Pancreas (tissue), 10 donors: Measurements from ENCODE around the gene TGFB3. TPM values are rescaled to one million over a fixed set of nuclear protein-coding genes. Genes with fewer than 3 reads are reported as not detected.

Source experiments
- ATAC-seq, 4 donors: fragments of 200-7000 bp; cut with Tn5 transposase; one replicate each; pipeline versions ENCODE4 v1.8.0 to v1.9.1; 2020; ENCODE audit warnings: mild to moderate bottlenecking in 4 of 4, moderate library complexity in 4 of 4
- DNase-seq, 6 donors: peaks; one replicate each; pipeline ENCODE4 v3.0.0-alpha.2; 2020
- FAIRE-seq: peaks from 2 replicates; lab custom pipeline; 2012; peaks lifted over from hg19 to GRCh38; lab: Jason Lieb, UNC
- H3K27ac ChIP-seq, 4 donors: fragments of 200-600 bp; sonication (generic); 1 replicate in 3 of 4; 2 replicates in 1 of 4; pipeline versions ENCODE4 v1.5.0 to v1.8.0; 2020
- H3K27me3 ChIP-seq, 4 donors: fragments of 200-600 bp; one replicate each; pipeline ENCODE4 v1.8.0; 2021
- H3K36me3 ChIP-seq, 3 donors: fragments of 200-600 bp; sonication (generic) in 1 of 3; one replicate each; pipeline versions ENCODE4 v1.5.0 to v1.8.0; 2020 to 2021
- H3K4me1 ChIP-seq, 3 donors: fragments of 200-600 bp; one replicate each; pipeline ENCODE4 v1.8.0; 2021
- H3K4me3 ChIP-seq, 4 donors: fragments of 200-600 bp; sonication (generic) in 2 of 4; one replicate each; pipeline versions ENCODE4 v1.5.0 to v1.8.0; 2020 to 2021
- H3K9me3 ChIP-seq, 4 donors: fragments of 200-600 bp; one replicate each; pipeline ENCODE4 v1.8.0; 2021
- CTCF ChIP-seq, 4 donors: fragments of 200-600 bp; sonication (generic) in 3 of 4; IDR thresholded peaks; one replicate each; pipeline versions ENCODE4 v1.5.0 to v1.8.0; 2021; ENCODE audit warnings: antibody characterized with exemption in 4 of 4
- WGBS, 2 donors: extraction: QIAGEN DNeasy Blood & Tissue Kit; methylation state at CpG; one replicate each; pipeline ENCODE4 v1.1.7; 2013; 5-methylcytosine and 5-hydroxymethylcytosine counted together
- intact Hi-C, 3 donors: fragments of 100-400 bp; cut with DNase I; formaldehyde crosslinking; loops; one replicate each; pipeline versions ENCODE4 v1.11.1 to v1.14.2; 2022
- polyA plus RNA-seq, 2 donors: library from polyadenylated mRNA; stranded (reverse); fragments of 200-250 nt; gene quantifications; one replicate each; pipeline ENCODE4 v1.2.3, GENCODE V29; 2013
- total RNA-seq, 6 donors: library from RNA; stranded (reverse); fragmentation: NEBNext Ultra II Directional in 4 of 6; extraction: Animal tissue kit (Norgen Biotek cat#: 25700) in 4 of 6; gene quantifications; one replicate each; pipeline versions ENCODE4 v1.2.1 to v1.2.4, GENCODE V29; 2021 to 2023
- donor health status: healthy with polysubstance abuse.
- donor health status: DM: no; HTN: no; CAD: no; lungs with moderate emphysema.
- donor health status: DM: no; HTN: no; CAD: no.
- donor health status: control.
- donor health status: control.
- donor health status: Bipolar disorder and iron deficiency.
- donor health status: DM: yes; HTN: yes; CAD: no.
- donor health status: DM: no; HTN: no; CAD: no.
- donor health status: DM: no; HTN: no; CAD: no.
- donor health status: DM: yes; HTN: yes; CAD: no.

The TGFB3 gene
- total and polyA plus RNA-seq, 8 donors: 11.6 to 57.2 (median 31.6) TPM

GRCh38 chr14:75976826-75977581 is 4.8 kb downstream of the TGFB3 start:
- intact Hi-C loops: loop anchor here in 1 of 3 donors (5.0 kb wide), 1 partner anchor 70 kb away; no protein-coding TSS in a partner anchor
- no peak for DNase-seq
- peaks cover 11 to 24% (median 12%) of the 10 kb centered on the region in 3 donors for H3K4me1 ChIP-seq
- ATAC-seq: no peak
- H3K27me3 ChIP-seq: no peaks in the 10 kb centered on the region
- H3K27ac ChIP-seq: no peak overlapping the region
- no peaks in the 10 kb centered on the region for H3K9me3 ChIP-seq
- TF ChIP-seq CTCF (IDR thresholded peaks at IDR 0.05): no peak
- H3K4me3 ChIP-seq: no peak overlapping the region
- FAIRE-seq: no peak
- H3K36me3 ChIP-seq: no peaks in the 10 kb centered on the region
- WGBS, 2 donors: 69 to 71% methylated on average over 8 of the region's 8 CpGs

GRCh38 chr14:75972801-75973421 is 8.9 kb downstream of the TGFB3 start:
- intact Hi-C loops: no loop called here
- Histone ChIP-seq H3K9me3 (no peaks in the 10 kb centered on the region), H3K27me3 (no peaks in the 10 kb centered on the region), H3K27ac (peak overlapping the region in 1 of 4 donors; percentile 6), H3K4me3 (no peak overlapping the region), H3K4me1 (peaks cover 11 to 15% (median 11%) of the 10 kb centered on the region in 3 donors), H3K36me3 (peaks cover 0 to 26% (median 1%) of the 10 kb centered on the region in 3 donors)
- ATAC-seq (peak in 3 of 4 donors; percentile 16 to 54 (median 29)), DNase-seq (no peak), FAIRE-seq (no peak)
- WGBS, 2 donors: 37 to 40% methylated on average over 7 of the region's 7 CpGs
- TF ChIP-seq CTCF (IDR thresholded peaks at IDR 0.05): no peak

GRCh38 chr14:75971509-75971908 is 10.3 kb downstream of the TGFB3 start:
- TF ChIP-seq CTCF (IDR thresholded peaks at IDR 0.05): no peak
- intact Hi-C loops: no loop called here
- ATAC-seq (no peak), FAIRE-seq (no peak), DNase-seq (no peak)
- H3K27ac ChIP-seq: no peak overlapping the region
- no peaks in the 10 kb centered on the region for H3K27me3 ChIP-seq
- H3K36me3 ChIP-seq: peaks cover 0 to 34% (median 5%) of the 10 kb centered on the region in 3 donors
- no peaks in the 10 kb centered on the region for H3K9me3 ChIP-seq
- H3K4me3 ChIP-seq: no peak overlapping the region
- 92 to 93% methylated on average over 15 of the region's 15 CpGs for WGBS, 2 donors
- H3K4me1 ChIP-seq: peaks cover 3 to 11% (median 9%) of the 10 kb centered on the region in 3 donors

- H3K4me3 ChIP-seq: no peak overlapping the region
- H3K36me3 ChIP-seq: peaks cover 0 to 36% (median 5%) of the 10 kb centered on the region in 3 donors
- TF ChIP-seq CTCF (IDR thresholded peaks at IDR 0.05): no peak
- DNase-seq (no peak), ATAC-seq (no peak), FAIRE-seq (no peak)
- H3K9me3 ChIP-seq: no peaks in the 10 kb centered on the region
- 88 to 89% methylated on average over 9 of the region's 9 CpGs for WGBS, 2 donors
- peaks cover 3 to 11% (median 9%) of the 10 kb centered on the region in 3 donors for H3K4me1 ChIP-seq
- intact Hi-C loops: no loop called here
- no peaks in the 10 kb centered on the region for H3K27me3 ChIP-seq
- no peak overlapping the region for H3K27ac ChIP-seq
These were observed 10.8 kb downstream of the TGFB3 start for GRCh38 chr14:75970989-75971388.
